ENCODE data around the gene AOPEP.

DNA sequence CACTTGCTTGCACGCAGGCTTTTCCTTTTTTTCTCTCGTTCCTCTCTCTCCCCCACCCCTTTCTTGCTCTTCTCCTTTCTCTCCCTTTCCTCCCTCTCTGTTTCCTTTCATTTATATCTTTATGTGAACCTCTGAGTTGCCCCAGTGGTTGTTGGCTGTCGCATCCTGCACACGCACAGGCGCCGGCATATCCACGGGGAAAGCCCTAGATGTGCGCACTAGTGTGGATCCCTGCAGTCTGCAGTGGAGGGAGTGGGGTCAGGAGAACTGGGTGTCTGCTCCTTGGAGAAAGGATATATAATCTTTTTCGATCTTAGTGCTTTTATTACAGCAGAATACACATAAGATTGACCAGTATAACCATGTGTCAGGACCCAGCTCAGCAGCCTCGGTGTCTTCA, 367.5 kb downstream of the AOPEP start:
- TF ChIP-seq, protein P1, sequence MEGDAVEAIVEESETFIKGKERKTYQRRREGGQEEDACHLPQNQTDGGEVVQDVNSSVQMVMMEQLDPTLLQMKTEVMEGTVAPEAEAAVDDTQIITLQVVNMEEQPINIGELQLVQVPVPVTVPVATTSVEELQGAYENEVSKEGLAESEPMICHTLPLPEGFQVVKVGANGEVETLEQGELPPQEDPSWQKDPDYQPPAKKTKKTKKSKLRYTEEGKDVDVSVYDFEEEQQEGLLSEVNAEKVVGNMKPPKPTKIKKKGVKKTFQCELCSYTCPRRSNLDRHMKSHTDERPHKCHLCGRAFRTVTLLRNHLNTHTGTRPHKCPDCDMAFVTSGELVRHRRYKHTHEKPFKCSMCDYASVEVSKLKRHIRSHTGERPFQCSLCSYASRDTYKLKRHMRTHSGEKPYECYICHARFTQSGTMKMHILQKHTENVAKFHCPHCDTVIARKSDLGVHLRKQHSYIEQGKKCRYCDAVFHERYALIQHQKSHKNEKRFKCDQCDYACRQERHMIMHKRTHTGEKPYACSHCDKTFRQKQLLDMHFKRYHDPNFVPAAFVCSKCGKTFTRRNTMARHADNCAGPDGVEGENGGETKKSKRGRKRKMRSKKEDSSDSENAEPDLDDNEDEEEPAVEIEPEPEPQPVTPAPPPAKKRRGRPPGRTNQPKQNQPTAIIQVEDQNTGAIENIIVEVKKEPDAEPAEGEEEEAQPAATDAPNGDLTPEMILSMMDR (IDR thresholded peaks at IDR 0.05) = no peak
- no peak for TF ChIP-seq POLR2A (IDR thresholded peaks at IDR 0.05)
